GM23248 (cell line): ENCODE data around the gene PRDM16. TPM values are rescaled to one million over a fixed set of nuclear protein-coding genes. Genes with fewer than 3 reads are reported as not detected.

ENCODE experiments used
- DNase-seq: peaks from one replicate; pipeline ENCODE4 v3.0.0-alpha.2; 2015
- H2AFZ ChIP-seq: fragments of 200-600 bp; sonication (generic); 2 replicates; pipeline ENCODE4 v1.6.1; 2016; ENCODE audit warnings: antibody characterized with exemption
- H3F3A ChIP-seq: fragments of 200-600 bp; sonication (generic); 2 replicates; pipeline ENCODE4 v1.6.1; 2016; ENCODE audit warnings: mild to moderate bottlenecking, antibody characterized with exemption, mixed run types; ENCODE audit not compliant: insufficient read depth
- H3K27ac ChIP-seq: fragments of 200-600 bp; sonication (generic); 2 replicates; pipeline ENCODE4 v1.5.1; 2016; ENCODE audit warnings: mild to moderate bottlenecking
- H3K27me3 ChIP-seq: fragments of 200-600 bp; sonication (generic); replicated peaks from 2 replicates; pipeline ENCODE4 v1.6.1; 2016; ENCODE audit warnings: mild to moderate bottlenecking; ENCODE audit not compliant: insufficient read depth
- H3K36me3 ChIP-seq: fragments of 200-600 bp; sonication (generic); 2 replicates; pipeline ENCODE4 v1.6.1; 2016; ENCODE audit warnings: low read depth, mild to moderate bottlenecking
- H3K4me1 ChIP-seq: fragments of 200-600 bp; sonication (generic); 2 replicates; pipeline ENCODE4 v1.6.1; 2016; ENCODE audit warnings: mild to moderate bottlenecking; ENCODE audit not compliant: insufficient read depth
- H3K4me2 ChIP-seq: fragments of 200-600 bp; sonication (generic); one replicate; pipeline ENCODE4 v1.6.1; 2016; ENCODE audit warnings: mild to moderate bottlenecking; ENCODE audit not compliant: unreplicated experiment
- H3K4me3 ChIP-seq: fragments of 200-600 bp; sonication (generic); 2 replicates; pipeline ENCODE4 v1.5.1; 2016; ENCODE audit warnings: mild to moderate bottlenecking
- H3K79me2 ChIP-seq: fragments of 200-600 bp; sonication (generic); 2 replicates; pipeline ENCODE4 v1.6.1; 2016; ENCODE audit warnings: mild to moderate bottlenecking; ENCODE audit not compliant: insufficient read depth
- H3K9ac ChIP-seq: fragments of 200-600 bp; sonication (generic); 2 replicates; pipeline ENCODE4 v1.6.1; 2016; ENCODE audit warnings: mild to moderate bottlenecking
- H3K9me2 ChIP-seq: fragments of 200-600 bp; sonication (generic); 2 replicates; pipeline ENCODE4 v1.6.1; 2016; ENCODE audit warnings: mixed run types, mild to moderate bottlenecking, moderate library complexity; ENCODE audit not compliant: insufficient read depth
- H3K9me3 ChIP-seq: fragments of 200-600 bp; sonication (generic); one replicate; pipeline ENCODE4 v1.6.1; 2017; ENCODE audit warnings: low read depth
- H4K20me1 ChIP-seq: fragments of 200-600 bp; sonication (generic); 2 replicates; pipeline ENCODE4 v1.6.0; 2016; ENCODE audit not compliant: insufficient read depth
- EZH2 ChIP-seq: fragments of 200-600 bp; sonication (generic); IDR thresholded peaks from 2 replicates; pipeline ENCODE4 v1.6.1; 2018; ENCODE audit warnings: antibody characterized with exemption, mild to moderate bottlenecking; ENCODE audit not compliant: insufficient read depth, poor library complexity, severe bottlenecking
- EZH2phosphoT487 ChIP-seq: fragments of 200-600 bp; sonication (generic); IDR thresholded peaks from 2 replicates; pipeline ENCODE4 v1.6.1; 2018; ENCODE audit warnings: antibody characterized with exemption, moderate library complexity, mild to moderate bottlenecking, low read depth; ENCODE audit not compliant: insufficient read depth
- WGBS, 2 experiments: methylation state at CpG; one replicate each; pipeline ENCODE4 v1.1.6; 2015 to 2017; ENCODE audit warnings: low lambda C conversion rate in 2 of 2, low coverage in 1 of 2; ENCODE audit errors: missing lambda C conversion rate in 2 of 2; 5-methylcytosine and 5-hydroxymethylcytosine counted together
- in situ Hi-C: fragments of 300-500 bp; cut with MboI; formaldehyde crosslinking; loops from 2 replicates; pipeline ENCODE4 v1.15.0; 2020
- polyA plus RNA-seq: library from polyadenylated mRNA; unstranded; fragments of >200 nt; fragmentation: Nextera tagmentation; extraction: Ambion mirVana; gene quantifications from 2 replicates; pipeline ENCODE4 v1.2.1, GENCODE V29; 2016
- total RNA-seq: library from RNA; depleted of rRNA; stranded (reverse); fragments of >200 nt; shearing (Covaris generic); gene quantifications from 2 replicates; pipeline ENCODE4 v1.2.3, GENCODE V29; 2014

Gene PRDM16
- total and polyA plus RNA-seq, 2 experiments from 2014 or later = 0.18 TPM; not detected in 1

GRCh38 chr1:3469104-3469848 is 400.3 kb downstream of the PRDM16 start:
- no peaks in the 10 kb centered on the region for H3K36me3 ChIP-seq
- no peaks in the 10 kb centered on the region for H3K9me2 ChIP-seq
- H3K27ac ChIP-seq = no peak overlapping the region
- H3K4me2 ChIP-seq = no peak overlapping the region
- H3K9ac ChIP-seq = no peak overlapping the region
- H3K79me2 ChIP-seq = no peaks in the 10 kb centered on the region
- TF ChIP-seq EZH2phosphoT487 (no peak), EZH2 (no peak)
- no peak overlapping the region for H2AFZ ChIP-seq
- WGBS, 2 experiments = 87 to 88% methylated on average over 26 to 31 of the region's 31 CpGs
- peaks cover 9% of the 10 kb centered on the region for H3K4me1 ChIP-seq
- H3K4me3 ChIP-seq = no peak overlapping the region
- in situ Hi-C loops = no loop called here
- H3F3A ChIP-seq = no peaks in the 10 kb centered on the region; the same call in 1 of the 2 replicates
- no peaks in the 10 kb centered on the region for H4K20me1 ChIP-seq
- no peaks in the 10 kb centered on the region for H3K27me3 ChIP-seq
- no peak for DNase-seq
- H3K9me3 ChIP-seq = no peaks in the 10 kb centered on the region

GRCh38 chr1:3469849-3470649 is 401.0 kb downstream of the PRDM16 start:
- H4K20me1 ChIP-seq = no peaks in the 10 kb centered on the region
- no peaks in the 10 kb centered on the region for H3K9me2 ChIP-seq
- DNase-seq = no peak
- peaks cover 9% of the 10 kb centered on the region for H3K4me1 ChIP-seq
- H3K27me3 ChIP-seq = no peaks in the 10 kb centered on the region
- no peaks in the 10 kb centered on the region for H3K9me3 ChIP-seq
- TF ChIP-seq EZH2phosphoT487 (no peak), EZH2 (no peak)
- no peaks in the 10 kb centered on the region; the same call in 1 of the 2 replicates for H3F3A ChIP-seq
- in situ Hi-C loops = no loop called here
- no peak overlapping the region for H3K9ac ChIP-seq
- 76 to 82% methylated on average over 8 to 17 of the region's 17 CpGs for WGBS, 2 experiments
- no peak overlapping the region for H3K4me2 ChIP-seq
- H3K27ac ChIP-seq = no peak overlapping the region
- no peak overlapping the region for H2AFZ ChIP-seq
- no peak overlapping the region for H3K4me3 ChIP-seq
- no peaks in the 10 kb centered on the region for H3K36me3 ChIP-seq
- H3K79me2 ChIP-seq = no peaks in the 10 kb centered on the region

DNA sequence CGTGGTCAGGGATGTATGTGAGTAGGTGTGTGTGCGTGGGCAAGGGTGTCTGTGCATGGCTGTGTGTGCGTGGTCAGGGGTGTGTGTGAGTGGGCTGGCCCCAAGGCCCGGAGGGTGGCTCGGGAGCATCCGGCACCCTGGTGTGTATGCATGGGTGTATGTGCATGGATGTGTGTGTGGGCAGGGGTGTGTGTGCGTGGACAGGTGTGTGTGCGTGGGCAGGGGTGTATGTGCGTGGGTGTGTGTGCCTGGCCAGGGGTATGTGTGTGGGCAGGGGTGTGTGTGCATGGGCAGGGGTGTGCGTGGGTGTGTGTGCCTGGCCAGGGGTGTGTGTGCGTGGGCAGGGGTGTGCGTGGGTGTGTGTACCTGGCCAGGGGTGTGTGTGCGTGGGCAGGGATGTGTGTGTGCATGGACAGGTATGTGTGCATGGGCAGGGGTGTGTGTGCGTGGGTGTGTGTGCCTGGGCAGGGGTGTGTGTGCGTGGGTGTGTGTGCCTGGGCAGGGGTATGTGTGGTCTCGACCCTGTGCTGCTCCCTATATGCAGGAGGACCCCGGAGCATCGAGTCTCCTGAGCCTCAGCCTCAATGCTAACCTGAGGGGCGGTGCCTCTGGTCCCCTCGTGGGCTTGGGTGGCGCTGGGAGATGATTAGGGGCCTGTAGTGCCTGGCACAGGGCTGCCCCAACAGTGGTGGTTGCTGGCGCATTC is 401.8 kb downstream of the PRDM16 start:
- Histone ChIP-seq H3K27me3 (no peaks in the 10 kb centered on the region), H3K4me1 (peaks cover 9% of the 10 kb centered on the region)
- 76% methylated on average over 13 to 22 of the region's 22 CpGs for WGBS, 2 experiments

More for the DNA sequence above, 401.8 kb downstream of the PRDM16 start:
- no peak for DNase-seq
- in situ Hi-C loops = no loop called here
- Histone ChIP-seq H3K27ac (no peak overlapping the region), H2AFZ (no peak overlapping the region), H3K4me2 (no peak overlapping the region), H3K36me3 (no peaks in the 10 kb centered on the region), H4K20me1 (no peaks in the 10 kb centered on the region), H3K9me2 (no peaks in the 10 kb centered on the region), H3K4me3 (no peak overlapping the region), H3K9me3 (no peaks in the 10 kb centered on the region), H3F3A (no peaks in the 10 kb centered on the region; the same call in 1 of the 2 replicates), H3K9ac (no peak overlapping the region), H3K79me2 (no peaks in the 10 kb centered on the region)
- no peak for TF ChIP-seq EZH2
- TF ChIP-seq EZH2phosphoT487 = no peak
